ENCODE data around the gene TIMM8A.
A peak's percentile ranks its signal among the peaks of the same experiment; 100 is the strongest.

Gene TIMM8A

GRCh38 chrX:101348452-101349192, at the start of gene TIMM8A:
TIMM8A (minus strand) TSS chrX:101348742; CDS start chrX:101348664, 78 bp downstream.
- peak; percentile 76 for DNase-seq

GRCh38 chrX:101397779-101398178, 49.2 kb upstream of the TIMM8A start:
- DNase-seq, result no peak

DNA sequence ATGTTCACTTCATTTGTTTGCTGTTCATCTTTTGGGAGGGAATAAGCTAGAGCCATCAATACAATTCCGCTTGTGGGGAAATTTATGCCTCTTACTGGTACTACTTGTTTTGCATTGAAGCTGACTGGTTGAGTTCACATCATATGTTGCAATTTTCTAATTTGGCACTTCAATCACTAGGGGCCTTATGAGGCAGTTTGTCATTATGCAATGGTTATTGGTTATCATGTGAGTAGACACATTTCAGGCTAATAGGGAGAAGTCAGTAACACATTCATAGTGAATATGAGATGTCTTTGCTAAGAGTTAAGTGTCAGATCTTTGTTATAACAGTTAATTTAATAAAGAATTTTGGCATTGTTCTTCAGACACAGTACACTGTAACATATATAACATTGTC, 47.2 kb upstream of the TIMM8A start:
- no peak for DNase-seq

DNA sequence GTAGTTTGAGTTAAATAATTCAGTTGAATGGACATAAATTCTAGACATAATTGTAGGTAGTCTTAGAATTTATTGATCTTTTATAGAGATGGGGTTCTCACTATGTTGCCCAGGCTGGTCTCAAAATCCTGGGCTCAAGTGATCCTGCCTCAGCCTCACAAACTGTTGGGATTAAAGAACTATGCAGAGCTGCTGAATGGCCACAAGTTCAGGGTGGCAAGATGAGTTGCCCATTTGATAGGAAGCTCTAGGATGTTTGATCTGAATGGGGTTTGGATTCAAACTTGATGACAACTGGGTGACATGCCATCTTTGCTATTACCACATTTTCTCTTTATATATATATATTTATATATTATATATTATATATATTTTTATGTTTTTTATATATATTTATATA, 45.8 kb upstream of the TIMM8A start:
- no peak for DNase-seq

DNA sequence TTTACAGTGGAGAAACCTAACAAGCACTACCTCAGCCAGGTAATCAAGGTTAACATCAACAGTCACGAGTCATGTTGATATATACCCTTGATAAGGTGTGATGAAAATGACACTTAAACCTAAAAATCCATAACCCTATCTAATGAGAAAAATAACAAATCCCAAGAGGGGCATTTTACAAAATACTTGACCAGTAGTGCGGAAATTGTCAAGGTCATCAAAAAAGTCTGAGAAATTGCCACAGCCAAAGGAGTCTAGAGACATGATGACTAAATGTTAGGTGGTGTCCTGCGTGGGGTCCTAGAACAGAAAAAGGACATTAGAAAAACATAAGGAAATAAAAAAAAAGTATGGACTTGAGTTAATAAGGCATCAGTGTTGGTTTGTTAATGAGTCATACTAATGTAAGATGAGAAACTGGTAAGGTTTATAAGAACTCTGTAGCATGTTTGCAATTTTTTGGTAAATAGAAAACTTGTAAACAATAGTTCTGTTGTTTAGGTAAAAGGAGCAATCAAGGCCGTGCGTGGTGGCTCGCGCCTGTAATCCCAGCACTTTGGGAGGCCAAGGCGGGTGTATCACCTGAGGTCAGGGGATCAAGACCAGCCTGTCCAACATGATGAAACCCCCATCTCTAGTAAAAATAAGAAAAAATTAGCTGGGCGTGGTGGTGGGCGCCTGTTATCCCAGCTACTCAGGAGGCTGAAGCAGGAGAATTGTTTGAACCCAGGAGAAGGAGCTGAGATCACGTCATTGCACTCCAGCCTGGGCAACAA, 45.2 kb upstream of the TIMM8A start:
- no peak for DNase-seq

GRCh38 chrX:101391831-101392230, 43.3 kb upstream of the TIMM8A start:
- DNase-seq, result no peak

DNA sequence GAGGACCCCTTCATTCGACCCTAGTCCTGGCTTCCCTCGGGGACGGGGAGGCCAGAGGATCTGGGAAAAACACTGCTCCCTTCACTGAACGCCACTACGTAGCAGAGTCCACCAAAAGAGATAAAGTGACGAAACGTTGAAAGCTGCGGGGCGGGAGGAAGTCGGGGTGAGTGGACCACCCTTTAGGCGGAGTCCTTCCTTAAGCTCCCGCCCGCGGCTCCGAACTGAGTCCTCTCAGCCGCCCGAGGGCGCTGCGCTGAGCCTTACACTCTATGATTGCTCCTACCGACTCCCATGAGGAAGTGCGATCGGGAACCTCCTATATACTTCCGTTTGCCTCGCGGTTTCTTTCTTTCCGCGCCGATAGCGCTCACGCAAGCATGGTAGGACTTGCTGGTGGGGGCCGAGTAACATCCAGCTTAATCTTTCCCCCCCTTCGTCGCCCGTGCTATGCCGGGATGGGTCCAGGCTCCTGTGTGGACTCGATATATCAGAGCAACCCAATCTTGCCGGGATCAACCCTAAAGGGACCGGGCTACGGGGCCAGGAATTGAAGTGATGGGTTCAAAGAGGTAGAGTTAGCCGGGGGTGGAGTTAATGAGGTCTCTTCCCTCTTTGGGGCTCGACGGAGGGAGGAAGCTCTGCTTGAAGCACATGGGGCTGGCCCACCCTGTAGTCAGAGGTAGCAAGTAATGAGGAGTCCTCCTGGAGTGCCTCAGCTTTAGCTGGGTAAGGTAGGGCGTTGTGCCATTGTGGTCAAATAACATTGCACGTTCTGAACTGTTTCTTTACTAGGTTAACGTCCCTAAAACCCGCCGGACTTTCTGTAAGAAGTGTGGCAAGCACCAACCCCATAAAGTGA, 42.4 kb upstream of the TIMM8A start, which contains the start of gene RPL36A:
Gene RPL36A (plus strand): TSS at position 348 of the 862 bp plus-strand sequence. CDS start 33 bp downstream, at position 381.
- DNase-seq, result peak; percentile 65

DNA sequence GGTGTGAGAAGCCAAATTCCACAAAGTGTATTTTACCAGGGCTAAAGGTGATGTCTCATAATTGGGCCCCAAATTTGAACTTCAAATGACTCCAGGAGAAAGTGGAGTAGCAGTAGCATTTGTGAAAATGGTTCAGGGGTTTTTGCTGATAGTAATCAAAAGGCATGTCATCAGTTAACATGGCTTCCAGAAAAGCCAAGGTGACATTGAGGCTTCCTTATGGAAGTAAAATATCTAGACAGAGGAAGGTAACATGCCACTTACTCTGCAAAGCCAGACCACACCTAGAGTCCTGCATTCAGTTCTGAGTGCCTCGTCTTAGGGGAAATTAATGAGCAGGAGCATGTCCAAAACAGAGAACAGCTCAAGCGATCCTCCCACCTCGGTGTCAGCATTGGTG, 40.1 kb upstream of the TIMM8A start:
- DNase-seq, result no peak

GRCh38 chrX:101386542-101386885, 38.0 kb upstream of the TIMM8A start:
- no peak for DNase-seq

DNA sequence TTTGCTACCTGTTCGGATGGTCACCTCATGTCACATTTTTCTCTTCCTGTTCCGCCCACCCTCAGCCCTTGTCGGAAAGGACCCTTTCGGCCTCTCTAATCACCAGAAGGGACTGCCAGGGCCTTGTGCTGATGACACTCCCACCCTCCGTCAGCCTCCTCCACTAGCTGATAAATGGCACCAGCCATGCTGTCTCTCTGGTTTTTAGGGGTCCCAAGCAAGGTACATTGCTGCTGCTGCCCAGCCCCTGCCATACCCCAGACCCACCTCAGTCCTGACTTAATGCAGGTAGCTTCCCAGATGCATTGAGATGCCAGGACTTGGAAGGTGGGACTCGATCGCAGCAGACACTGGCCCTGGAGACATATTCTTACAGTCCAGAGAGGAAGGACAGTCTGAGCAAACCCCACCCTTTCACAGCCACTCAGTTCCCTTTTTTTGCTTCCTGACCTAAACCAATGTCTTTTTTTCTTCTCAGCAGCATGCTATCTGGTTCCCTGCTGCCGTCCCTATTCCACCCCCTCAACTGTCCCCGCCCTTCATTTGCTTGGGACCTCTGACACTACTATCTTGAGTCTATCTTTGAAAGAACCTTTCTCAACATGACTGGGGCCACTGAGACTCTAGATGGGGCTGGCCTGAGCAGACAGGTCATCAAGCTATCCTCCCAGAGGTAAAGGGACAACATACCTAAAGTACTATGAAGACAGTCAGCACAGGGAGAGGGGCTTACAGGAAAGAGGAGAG, 37.4 kb upstream of the TIMM8A start, which contains the start of gene BTK:
Gene BTK (minus strand): TSS at position 397 of the 747 bp plus-strand sequence. CDS start 10,907 bp downstream, outside the sequence.
- DNase-seq, result no peak

GRCh38 chrX:101385026-101385684, 36.6 kb upstream of the TIMM8A start:
- no peak for DNase-seq

GRCh38 chrX:101383679-101384205, 35.2 kb upstream of the TIMM8A start:
- no peak for DNase-seq

- no peak for DNase-seq
Measured at GRCh38 chrX:101377547-101377946, 29.0 kb upstream of the TIMM8A start.

GRCh38 chrX:101370888-101371504, 22.5 kb upstream of the TIMM8A start:
- no peak for DNase-seq

- DNase-seq, result no peak
Measured at GRCh38 chrX:101369687-101370086, 21.1 kb upstream of the TIMM8A start.

- DNase-seq, result no peak
Measured at GRCh38 chrX:101368800-101369199, 20.3 kb upstream of the TIMM8A start.

- no peak for DNase-seq
Measured at GRCh38 chrX:101365301-101365795, 16.8 kb upstream of the TIMM8A start.

DNA sequence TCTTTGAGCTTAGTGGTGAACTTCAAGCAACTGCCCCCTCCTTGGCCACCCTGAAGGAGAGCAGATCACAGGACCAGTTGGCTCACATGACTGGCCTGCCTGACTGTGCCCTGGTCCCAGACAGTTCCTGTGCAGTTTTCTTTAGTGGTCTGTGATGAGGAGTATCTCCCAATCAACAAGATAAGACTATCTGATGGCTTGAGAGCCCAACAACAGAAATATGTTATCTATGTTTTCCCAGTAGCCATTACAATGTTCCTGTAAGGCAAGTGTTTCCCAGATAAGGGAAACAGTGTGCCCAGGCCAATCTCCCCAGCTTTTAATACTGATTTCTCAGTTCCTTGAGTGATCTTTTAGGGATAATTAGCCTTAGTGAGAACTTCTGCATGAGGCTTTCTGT, 14.2 kb upstream of the TIMM8A start:
- no peak for DNase-seq

GRCh38 chrX:101362116-101362515, 13.6 kb upstream of the TIMM8A start:
- no peak for DNase-seq

GRCh38 chrX:101360390-101360789, 11.8 kb upstream of the TIMM8A start:
- no peak for DNase-seq

DNA sequence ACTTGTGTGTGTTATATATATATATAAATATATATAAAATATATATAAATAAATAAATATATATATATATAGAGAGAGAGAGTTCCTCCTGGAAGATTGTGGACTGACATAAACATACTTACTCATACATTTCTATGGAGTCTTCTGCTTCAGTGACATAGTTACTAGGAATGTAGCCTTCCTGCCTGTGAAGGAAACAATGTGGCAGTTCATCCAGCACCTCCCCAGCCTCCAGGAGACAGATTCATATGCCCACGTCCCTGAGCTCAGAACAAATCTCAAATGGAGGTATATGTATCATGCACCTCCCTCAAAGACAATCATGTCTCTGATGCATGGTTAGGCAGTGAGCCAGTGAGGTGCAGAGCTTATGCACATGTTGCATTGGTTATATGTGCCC, 11.4 kb upstream of the TIMM8A start:
- no peak for DNase-seq
